GM21825 (cell line): ENCODE results near the gene MUC4.
"Not testable (repeated sequence)": the region's sequence is repeated elsewhere in the genome, so short reads cannot be mapped to it uniquely, and the experiment has no call there.

Source experiments
- ATAC-seq: cut with Tn5 transposase; IDR thresholded peaks from one replicate; pipeline ENCODE4 v1.9.1; 2021; ENCODE audit warnings: mild to moderate bottlenecking, moderate library complexity; ENCODE audit not compliant: unreplicated experiment

The MUC4 gene

GRCh38 chr3:195813916-195814640 is 2.3 kb upstream of the MUC4 start:
- no peak for ATAC-seq

- ATAC-seq, result no peak
These were observed 637 bp upstream of the MUC4 start for GRCh38 chr3:195812366-195812765.

GRCh38 chr3:195810455-195810845 is 1.3 kb downstream of the MUC4 start:
- no peak for ATAC-seq

- ATAC-seq, result no peak
These were observed 1.8 kb downstream of the MUC4 start for GRCh38 chr3:195809796-195810454.

- ATAC-seq, result no peak
These were observed 2.4 kb downstream of the MUC4 start for GRCh38 chr3:195809291-195809785.

GRCh38 chr3:195808741-195809290 is 2.9 kb downstream of the MUC4 start:
- no peak for ATAC-seq

- no peak for ATAC-seq
These were observed 4.0 kb downstream of the MUC4 start for GRCh38 chr3:195807681-195808121.

GRCh38 chr3:195806916-195807231 is 4.9 kb downstream of the MUC4 start:
- ATAC-seq, result no peak

GRCh38 chr3:195806211-195806915 is 5.4 kb downstream of the MUC4 start:
- no peak for ATAC-seq

- not testable (repeated sequence) for ATAC-seq
These were observed 6.1 kb downstream of the MUC4 start for GRCh38 chr3:195805588-195805987.

- no peak for ATAC-seq
These were observed 6.5 kb downstream of the MUC4 start for GRCh38 chr3:195805181-195805580.

GRCh38 chr3:195803289-195803908 is 8.3 kb downstream of the MUC4 start:
- no peak for ATAC-seq

GRCh38 chr3:195802795-195803194 is 8.9 kb downstream of the MUC4 start:
- ATAC-seq, result no peak

- no peak for ATAC-seq
These were observed 9.4 kb downstream of the MUC4 start for GRCh38 chr3:195802261-195802701.

- no peak for ATAC-seq
These were observed 10.2 kb downstream of the MUC4 start for GRCh38 chr3:195801251-195802183.

GRCh38 chr3:195800240-195800639 is 11.5 kb downstream of the MUC4 start:
- no peak for ATAC-seq

- no peak for ATAC-seq
These were observed 14.9 kb downstream of the MUC4 start for GRCh38 chr3:195796795-195797194.

- no peak for ATAC-seq
These were observed 17.0 kb downstream of the MUC4 start for GRCh38 chr3:195794708-195795107.

GRCh38 chr3:195792621-195793020 is 19.1 kb downstream of the MUC4 start:
- ATAC-seq, result not testable (repeated sequence)

- no peak for ATAC-seq
These were observed 20.8 kb downstream of the MUC4 start for GRCh38 chr3:195790901-195791300.
